Upper lobe of left lung (tissue), 6 donors: ENCODE measurements around the gene DCTPP1. TPM values are rescaled to one million over a fixed set of nuclear protein-coding genes. Genes with fewer than 3 reads are reported as not detected.
"Not testable (repeated sequence)": the region's sequence is repeated elsewhere in the genome, so short reads cannot be mapped to it uniquely, and the experiment has no call there.

Source experiments
- ATAC-seq, 2 donors: fragments of 200-7000 bp; cut with Tn5 transposase; one replicate each; pipeline ENCODE4 v1.9.1; 2022; ENCODE audit warnings: mild to moderate bottlenecking in 2 of 2, moderate library complexity in 2 of 2; ENCODE audit not compliant: low FRiP score in 2 of 2
- DNase-seq, 2 donors: peaks; one replicate each; pipeline ENCODE4 v3.0.0-alpha.2; 2019 to 2020
- H3K27ac ChIP-seq, 4 donors: fragments of 200-600 bp; sonication (generic); one replicate each; pipeline ENCODE4 v1.5.1; 2016 to 2019
- H3K27me3 ChIP-seq, 4 donors: fragments of 200-600 bp; sonication (generic); one replicate each; pipeline ENCODE4 v1.5.1; 2017 to 2019
- H3K36me3 ChIP-seq, 4 donors: fragments of 200-600 bp; sonication (generic); one replicate each; pipeline ENCODE4 v1.5.1; 2016 to 2019
- H3K4me1 ChIP-seq, 4 donors: fragments of 200-600 bp; sonication (generic); one replicate each; pipeline ENCODE4 v1.5.1; 2018 to 2019
- H3K4me3 ChIP-seq, 4 donors: fragments of 200-600 bp; sonication (generic); one replicate each; pipeline ENCODE4 v1.5.1; 2017 to 2019; ENCODE audit warnings: mild to moderate bottlenecking in 2 of 4, moderate library complexity in 1 of 4
- H3K9me3 ChIP-seq, 4 donors: fragments of 200-600 bp; sonication (generic); one replicate each; pipeline ENCODE4 v1.5.1; 2018 to 2019
- EP300 ChIP-seq, 4 donors: sonication (generic); formaldehyde crosslinking; IDR thresholded peaks; one replicate each; pipeline ENCODE4 v1.5.1; 2017; ENCODE audit warnings: antibody characterized with exemption in 4 of 4, control low read depth in 2 of 4
- POLR2A ChIP-seq, 4 donors: fragments of 450-650 bp; IDR thresholded peaks; one replicate each; pipeline ENCODE4 v1.5.1; 2016 to 2017; ENCODE audit warnings: antibody characterized with exemption in 4 of 4, mild to moderate bottlenecking in 2 of 4
- POLR2AphosphoS5 ChIP-seq, 2 donors: sonication (generic); formaldehyde crosslinking; IDR thresholded peaks; one replicate each; pipeline ENCODE4 v1.5.1; 2017; ENCODE audit warnings: antibody characterized with exemption in 2 of 2
- WGBS, 2 donors: methylation state at CpG; one replicate each; pipeline ENCODE4 v1.1.5; 2017 to 2018; 5-methylcytosine and 5-hydroxymethylcytosine counted together
- total RNA-seq, 6 donors: library from RNA; depleted of rRNA in 4 of 6; stranded (reverse); fragments of >200 nt in 4 of 6; gene quantifications; one replicate each; pipeline versions ENCODE4 v1.1.0 to v1.2.1, GENCODE V29; 2016 to 2021
- TF ChIP-seq, protein P1 (sequence below), 6 experiments: fragments of 450-650 bp in 4 of 6; fragments of 200-600 bp in 2 of 6; sonication (generic) in 2 of 6; IDR thresholded peaks; one replicate each; pipeline ENCODE4 v1.5.1; 2016 to 2019; ENCODE audit warnings: antibody characterized with exemption in 6 of 6
- donor health status: DM: no; HTN: no; CAD: no; lungs with moderate emphysema.
- donor health status: DM: no; HTN: yes; CAD: no; lungs with severe emphysema.

DCTPP1 gene
- total RNA-seq, 6 donors from 2014 or later: 4.2 to 31.8 (median 20.0) TPM

DNA sequence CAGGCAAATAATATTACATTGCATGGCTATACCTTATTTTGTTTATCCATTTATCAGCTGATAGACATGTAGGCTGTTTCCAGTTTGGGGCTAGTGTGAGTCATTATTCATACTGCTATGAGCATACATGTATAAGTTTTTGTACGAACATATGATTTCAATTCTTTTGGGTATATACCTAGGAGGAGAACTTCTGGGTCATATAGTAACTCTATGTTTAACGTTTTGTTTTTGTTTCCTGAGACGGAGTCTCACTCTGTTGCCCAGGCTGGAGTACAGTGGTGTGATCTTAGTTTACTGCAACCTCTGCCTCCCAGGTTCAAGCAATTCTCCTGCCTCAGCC lies 40.3 kb upstream of the DCTPP1 start:
- DNase-seq: no peak
- Histone ChIP-seq H3K36me3 (no peaks in the 10 kb centered on the region), H3K4me1 (peaks cover 0 to 12% (median 4%) of the 10 kb centered on the region in 4 donors), H3K9me3 (no peaks in the 10 kb centered on the region), H3K27ac (peak overlapping the region in 2 of 4 donors; percentile 2 to 56), H3K4me3 (no peak overlapping the region), H3K27me3 (no peaks in the 10 kb centered on the region)
- no peak for ATAC-seq
- WGBS, 2 donors: 75% methylated on average over 3 of the region's 3 CpGs
- TF ChIP-seq EP300 (IDR thresholded peaks at IDR 0.05) (no peak), POLR2AphosphoS5 (IDR thresholded peaks at IDR 0.05) (no peak), POLR2A (IDR thresholded peaks at IDR 0.05) (no peak)
- TF ChIP-seq, protein P1, sequence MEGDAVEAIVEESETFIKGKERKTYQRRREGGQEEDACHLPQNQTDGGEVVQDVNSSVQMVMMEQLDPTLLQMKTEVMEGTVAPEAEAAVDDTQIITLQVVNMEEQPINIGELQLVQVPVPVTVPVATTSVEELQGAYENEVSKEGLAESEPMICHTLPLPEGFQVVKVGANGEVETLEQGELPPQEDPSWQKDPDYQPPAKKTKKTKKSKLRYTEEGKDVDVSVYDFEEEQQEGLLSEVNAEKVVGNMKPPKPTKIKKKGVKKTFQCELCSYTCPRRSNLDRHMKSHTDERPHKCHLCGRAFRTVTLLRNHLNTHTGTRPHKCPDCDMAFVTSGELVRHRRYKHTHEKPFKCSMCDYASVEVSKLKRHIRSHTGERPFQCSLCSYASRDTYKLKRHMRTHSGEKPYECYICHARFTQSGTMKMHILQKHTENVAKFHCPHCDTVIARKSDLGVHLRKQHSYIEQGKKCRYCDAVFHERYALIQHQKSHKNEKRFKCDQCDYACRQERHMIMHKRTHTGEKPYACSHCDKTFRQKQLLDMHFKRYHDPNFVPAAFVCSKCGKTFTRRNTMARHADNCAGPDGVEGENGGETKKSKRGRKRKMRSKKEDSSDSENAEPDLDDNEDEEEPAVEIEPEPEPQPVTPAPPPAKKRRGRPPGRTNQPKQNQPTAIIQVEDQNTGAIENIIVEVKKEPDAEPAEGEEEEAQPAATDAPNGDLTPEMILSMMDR (IDR thresholded peaks at IDR 0.05): no peak

DNA sequence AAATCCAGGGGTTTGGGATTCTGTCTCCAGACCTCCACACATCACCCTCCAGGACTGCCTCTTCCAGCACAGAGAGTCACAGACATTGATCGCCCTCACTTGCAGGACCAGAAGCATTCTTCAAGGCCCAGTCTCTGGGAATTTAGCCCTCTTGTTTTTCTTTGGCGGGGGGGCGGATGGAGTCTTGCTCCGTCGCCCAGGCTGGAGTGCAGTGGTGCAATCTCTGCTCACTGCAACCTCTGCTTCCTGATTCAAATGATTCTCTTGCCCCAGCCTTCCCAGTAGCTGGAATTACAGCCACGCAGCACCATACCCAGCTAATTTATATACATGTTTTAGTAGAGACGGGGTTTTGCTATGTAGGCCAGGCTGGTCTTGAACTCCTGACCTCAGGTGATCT lies 34.2 kb upstream of the DCTPP1 start:
- no peak for DNase-seq
- no peak overlapping the region for H3K4me3 ChIP-seq
- WGBS, 2 donors: 81 to 90% methylated on average over 7 of the region's 7 CpGs
- H3K27me3 ChIP-seq: no peaks in the 10 kb centered on the region
- TF ChIP-seq, protein P1 (IDR thresholded peaks at IDR 0.05): no peak
- TF ChIP-seq POLR2AphosphoS5 (IDR thresholded peaks at IDR 0.05) (no peak), EP300 (IDR thresholded peaks at IDR 0.05) (no peak), POLR2A (IDR thresholded peaks at IDR 0.05) (no peak)
- H3K36me3 ChIP-seq: no peaks in the 10 kb centered on the region
- peaks cover 0 to 4% (median 2%) of the 10 kb centered on the region in 4 donors for H3K4me1 ChIP-seq
- ATAC-seq: no peak
- no peak overlapping the region for H3K27ac ChIP-seq
- H3K9me3 ChIP-seq: no peaks in the 10 kb centered on the region

GRCh38 chr16:30461426-30461825 lies 31.6 kb upstream of the DCTPP1 start:
- not testable (repeated sequence) for H3K36me3 ChIP-seq, H3K27me3 ChIP-seq, H3K27ac ChIP-seq, H3K9me3 ChIP-seq, DNase-seq, H3K4me3 ChIP-seq, ATAC-seq
- H3K4me1 ChIP-seq: peaks cover 0 to 11% (median 5%) of the 10 kb centered on the region in 4 donors
- WGBS, 2 donors: 68 to 71% methylated on average over 5 of the region's 5 CpGs

DNA sequence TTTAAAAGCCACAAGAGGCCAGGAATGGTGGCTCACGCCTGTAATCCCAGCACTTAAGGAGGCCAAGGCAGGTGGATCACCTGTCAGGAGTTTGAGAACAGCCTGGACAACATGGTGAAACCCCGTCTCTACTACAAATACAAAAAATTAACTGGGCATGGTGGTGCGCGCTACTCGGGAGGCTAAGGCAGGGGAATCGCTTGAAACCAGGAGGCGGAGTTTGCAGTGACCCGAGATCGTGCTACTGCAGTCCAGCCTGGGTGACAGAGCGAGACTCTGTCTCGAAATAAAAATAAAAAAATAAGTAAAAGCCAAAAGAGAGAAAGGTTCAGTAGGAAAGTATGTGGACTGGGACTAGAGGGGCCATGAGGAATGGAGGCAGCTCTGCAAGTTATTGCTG lies 29.6 kb upstream of the DCTPP1 start:
- Histone ChIP-seq H3K27ac (peak overlapping the region in 2 of 4 donors; percentile 27 to 63), H3K4me3 (no peak overlapping the region), H3K27me3 (no peaks in the 10 kb centered on the region), H3K4me1 (peaks cover 0 to 11% (median 5%) of the 10 kb centered on the region in 4 donors), H3K9me3 (no peaks in the 10 kb centered on the region), H3K36me3 (no peaks in the 10 kb centered on the region)
- DNase-seq (no peak), ATAC-seq (no peak)
- WGBS, 2 donors: 84 to 90% methylated on average over 11 of the region's 11 CpGs
- TF ChIP-seq, protein P1 (IDR thresholded peaks at IDR 0.05): no peak
- TF ChIP-seq POLR2A (IDR thresholded peaks at IDR 0.05) (no peak), EP300 (IDR thresholded peaks at IDR 0.05) (no peak), POLR2AphosphoS5 (IDR thresholded peaks at IDR 0.05) (no peak)

GRCh38 chr16:30458561-30459394 lies 28.9 kb upstream of the DCTPP1 start:
- peaks cover 0 to 11% (median 5%) of the 10 kb centered on the region in 4 donors for H3K4me1 ChIP-seq
- 65 to 69% methylated on average over 18 to 21 of the region's 22 CpGs for WGBS, 2 donors
- H3K36me3 ChIP-seq: no peaks in the 10 kb centered on the region
- H3K9me3 ChIP-seq: no peaks in the 10 kb centered on the region
- no peaks in the 10 kb centered on the region for H3K27me3 ChIP-seq
- TF ChIP-seq EP300 (IDR thresholded peaks at IDR 0.05): no peak
- TF ChIP-seq POLR2AphosphoS5 (IDR thresholded peaks at IDR 0.05): peak in 1 of 2 donors; percentile 50
- peak in 1 of 4 donors; percentile 21 for TF ChIP-seq POLR2A (IDR thresholded peaks at IDR 0.05)
- H3K4me3 ChIP-seq: no peak overlapping the region
- peak; percentile 78 to 86 for ATAC-seq
- DNase-seq: peak; percentile 47 to 82
- H3K27ac ChIP-seq: peak overlapping the region in 3 of 4 donors; percentile 27 to 63 (median 49)
